ENCODE results near the gene FCER1G.

Gene FCER1G

DNA sequence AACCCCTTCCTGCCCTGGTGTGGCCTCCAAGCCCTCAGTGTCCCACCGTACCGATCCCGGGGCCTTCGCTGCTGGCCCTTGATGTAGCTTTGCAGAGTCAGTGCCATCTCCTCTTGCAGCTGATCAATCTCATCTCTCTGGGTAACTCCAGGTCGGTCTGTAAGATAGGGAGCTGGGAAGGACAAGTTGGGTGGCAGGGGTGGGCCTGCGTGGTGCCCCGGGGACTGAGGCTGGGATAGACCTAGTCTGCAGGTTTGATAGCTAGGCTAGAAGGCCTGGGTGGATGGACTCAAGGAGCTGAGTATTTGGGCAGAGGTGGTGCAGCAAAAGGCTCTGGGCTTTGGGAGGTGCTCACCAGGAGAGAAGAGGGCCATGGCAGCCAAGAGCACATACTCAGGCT is 15.7 kb downstream of the FCER1G start:
- H3K9ac ChIP-seq (ENCODE audit: low read length): no peak overlapping the region
- no peaks in the 10 kb centered on the region for H3K79me2 ChIP-seq (ENCODE audit: insufficient read depth, low read length)
- H3K36me3 ChIP-seq (ENCODE audit: insufficient read depth, low read length): peaks cover 32% of the 10 kb centered on the region
- no peaks in the 10 kb centered on the region for H3K9me2 ChIP-seq (ENCODE audit: low read depth, low read length)
- H3K4me2 ChIP-seq (ENCODE audit: low read length): no peak overlapping the region
- H4K20me1 ChIP-seq (ENCODE audit: insufficient read depth, low read length): no peaks in the 10 kb centered on the region
- H3K27me3 ChIP-seq (ENCODE audit: insufficient read depth, low read length): no peaks in the 10 kb centered on the region
- H3F3A ChIP-seq (ENCODE audit: insufficient read depth, low read length): no peaks in the 10 kb centered on the region
- H3K4me1 ChIP-seq (ENCODE audit: insufficient read depth, low read length, severe bottlenecking): peaks cover 16% of the 10 kb centered on the region
- TF ChIP-seq EZH2 (IDR thresholded peaks at IDR 0.05; ENCODE audit: borderline replicate concordance, low read length) (no peak), CTCF (IDR thresholded peaks at IDR 0.05; ENCODE audit: low read length) (no peak)
- no peak overlapping the region for H3K27ac ChIP-seq (ENCODE audit: low read depth, low read length, poor library complexity, severe bottlenecking)
- H3K9me3 ChIP-seq (ENCODE audit: low read length): no peaks in the 10 kb centered on the region
- no peak overlapping the region for H2AFZ ChIP-seq (ENCODE audit: low read length)
- H3K4me3 ChIP-seq (ENCODE audit: low read depth, low read length, poor library complexity, severe bottlenecking): no peak overlapping the region

DNA sequence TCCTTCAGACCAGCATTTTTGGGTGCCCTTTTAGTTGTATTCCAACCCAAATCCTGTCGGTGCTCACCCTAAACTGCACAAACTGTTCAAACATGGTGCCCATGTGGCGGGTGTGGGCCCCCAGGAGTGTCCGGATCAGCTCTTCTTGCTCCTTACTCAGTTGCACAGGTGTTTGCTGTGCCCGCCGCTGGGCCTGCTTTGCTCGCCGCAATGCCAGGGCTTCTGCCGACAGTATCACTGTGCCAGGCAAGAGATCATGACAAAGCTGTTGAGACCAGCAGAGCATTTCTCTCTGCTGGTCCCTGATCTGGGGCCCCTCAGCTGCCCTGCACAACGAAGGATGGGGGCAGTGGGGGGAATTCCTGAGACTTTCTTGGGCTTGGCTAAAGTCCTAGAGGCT is 18.0 kb downstream of the FCER1G start:
- no peak overlapping the region for H3K9ac ChIP-seq (ENCODE audit: low read length)
- H3F3A ChIP-seq (ENCODE audit: insufficient read depth, low read length): no peaks in the 10 kb centered on the region
- no peaks in the 10 kb centered on the region for H3K79me2 ChIP-seq (ENCODE audit: insufficient read depth, low read length)
- no peak overlapping the region for H3K4me3 ChIP-seq (ENCODE audit: low read depth, low read length, poor library complexity, severe bottlenecking)
- H3K9me3 ChIP-seq (ENCODE audit: low read length): no peaks in the 10 kb centered on the region
- no peaks in the 10 kb centered on the region for H3K9me2 ChIP-seq (ENCODE audit: low read depth, low read length)
- H2AFZ ChIP-seq (ENCODE audit: low read length): no peak overlapping the region
- no peak overlapping the region for H3K4me2 ChIP-seq (ENCODE audit: low read length)
- no peaks in the 10 kb centered on the region for H3K4me1 ChIP-seq (ENCODE audit: insufficient read depth, low read length, severe bottlenecking)
- H4K20me1 ChIP-seq (ENCODE audit: insufficient read depth, low read length): no peaks in the 10 kb centered on the region
- no peaks in the 10 kb centered on the region for H3K27me3 ChIP-seq (ENCODE audit: insufficient read depth, low read length)
- no peak for TF ChIP-seq EZH2 (IDR thresholded peaks at IDR 0.05; ENCODE audit: borderline replicate concordance, low read length)
- TF ChIP-seq CTCF (IDR thresholded peaks at IDR 0.05; ENCODE audit: low read length): no peak
- H3K36me3 ChIP-seq (ENCODE audit: insufficient read depth, low read length): peaks cover 29% of the 10 kb centered on the region
- H3K27ac ChIP-seq (ENCODE audit: low read depth, low read length, poor library complexity, severe bottlenecking): no peak overlapping the region

DNA sequence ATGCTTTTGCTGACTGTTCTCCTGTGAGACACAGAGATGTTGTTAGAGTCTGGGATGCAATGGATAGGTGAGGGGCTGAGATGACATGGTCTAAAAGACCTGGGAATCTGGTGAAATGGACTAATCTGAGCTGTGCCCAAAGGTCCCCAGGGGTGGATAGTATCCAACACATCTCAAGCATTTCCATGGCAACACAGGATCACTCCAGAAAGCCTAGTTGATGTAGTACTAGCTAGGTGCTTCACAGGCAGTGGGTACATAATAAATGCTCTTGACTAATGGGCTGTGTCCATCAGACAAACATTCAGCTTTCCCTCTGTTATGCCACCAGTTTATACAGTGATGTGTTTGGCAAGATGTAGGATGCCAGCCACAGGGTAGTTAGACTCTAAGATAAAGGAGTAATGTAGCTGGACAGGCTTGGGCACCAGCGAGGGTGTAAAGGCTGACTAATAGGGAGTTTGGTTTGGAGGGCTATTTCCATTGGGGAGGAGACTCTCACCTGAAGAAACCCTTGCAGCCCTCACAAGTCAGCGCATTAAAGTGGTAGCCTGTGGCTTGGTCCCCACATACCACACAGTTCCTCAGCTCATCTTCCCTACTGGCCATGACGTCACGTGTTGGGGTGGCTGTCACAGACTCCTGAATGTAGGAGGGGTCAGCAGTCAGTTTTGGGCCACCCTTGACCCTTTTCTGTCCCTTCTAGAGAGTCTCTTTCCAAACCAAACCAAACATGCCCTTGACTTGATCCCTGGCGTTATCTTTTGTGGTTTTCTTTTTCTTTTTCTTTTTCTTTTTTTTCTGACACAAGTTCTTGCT is 21.1 kb downstream of the FCER1G start:
- H3K9me2 ChIP-seq (ENCODE audit: low read depth, low read length): no peaks in the 10 kb centered on the region
- TF ChIP-seq EZH2 (IDR thresholded peaks at IDR 0.05; ENCODE audit: borderline replicate concordance, low read length): no peak
- no peak for TF ChIP-seq CTCF (IDR thresholded peaks at IDR 0.05; ENCODE audit: low read length)
- no peak overlapping the region for H3K9ac ChIP-seq (ENCODE audit: low read length)
- no peaks in the 10 kb centered on the region for H4K20me1 ChIP-seq (ENCODE audit: insufficient read depth, low read length)
- no peaks in the 10 kb centered on the region for H3K4me1 ChIP-seq (ENCODE audit: insufficient read depth, low read length, severe bottlenecking)
- no peaks in the 10 kb centered on the region for H3K27me3 ChIP-seq (ENCODE audit: insufficient read depth, low read length)
- H3K4me3 ChIP-seq (ENCODE audit: low read depth, low read length, poor library complexity, severe bottlenecking): no peak overlapping the region
- H3F3A ChIP-seq (ENCODE audit: insufficient read depth, low read length): no peaks in the 10 kb centered on the region
- no peaks in the 10 kb centered on the region for H3K79me2 ChIP-seq (ENCODE audit: insufficient read depth, low read length)
- H3K36me3 ChIP-seq (ENCODE audit: insufficient read depth, low read length): no peaks in the 10 kb centered on the region
- no peaks in the 10 kb centered on the region for H3K9me3 ChIP-seq (ENCODE audit: low read length)
- no peak overlapping the region for H3K4me2 ChIP-seq (ENCODE audit: low read length)
- H3K27ac ChIP-seq (ENCODE audit: low read depth, low read length, poor library complexity, severe bottlenecking): no peak overlapping the region
- no peak overlapping the region for H2AFZ ChIP-seq (ENCODE audit: low read length)
